Measurements from ENCODE around the gene PGAP6.
A peak's percentile ranks its signal among the peaks of the same experiment; 100 is the strongest.
"Not testable (repeated sequence)": the region's sequence is repeated elsewhere in the genome, so short reads cannot be mapped to it uniquely, and the experiment has no call there.

Gene PGAP6

GRCh38 chr16:391885-392335 is 10.1 kb upstream of the PGAP6 start:
- H3K4me3 ChIP-seq (ENCODE audit: low read length), result no peak overlapping the region
- peaks cover 7% of the 10 kb centered on the region for H3K36me3 ChIP-seq (ENCODE audit: control insufficient read depth, low read length)
- H3K9me2 ChIP-seq (replicated peaks; ENCODE audit: control insufficient read depth, low read length), result no peaks in the 10 kb centered on the region
- peaks cover 6% of the 10 kb centered on the region; the same call in 1 of the 2 replicates for H3K9me3 ChIP-seq (ENCODE audit: control insufficient read depth, insufficient read depth, low read length)
- TF ChIP-seq, protein P1, sequence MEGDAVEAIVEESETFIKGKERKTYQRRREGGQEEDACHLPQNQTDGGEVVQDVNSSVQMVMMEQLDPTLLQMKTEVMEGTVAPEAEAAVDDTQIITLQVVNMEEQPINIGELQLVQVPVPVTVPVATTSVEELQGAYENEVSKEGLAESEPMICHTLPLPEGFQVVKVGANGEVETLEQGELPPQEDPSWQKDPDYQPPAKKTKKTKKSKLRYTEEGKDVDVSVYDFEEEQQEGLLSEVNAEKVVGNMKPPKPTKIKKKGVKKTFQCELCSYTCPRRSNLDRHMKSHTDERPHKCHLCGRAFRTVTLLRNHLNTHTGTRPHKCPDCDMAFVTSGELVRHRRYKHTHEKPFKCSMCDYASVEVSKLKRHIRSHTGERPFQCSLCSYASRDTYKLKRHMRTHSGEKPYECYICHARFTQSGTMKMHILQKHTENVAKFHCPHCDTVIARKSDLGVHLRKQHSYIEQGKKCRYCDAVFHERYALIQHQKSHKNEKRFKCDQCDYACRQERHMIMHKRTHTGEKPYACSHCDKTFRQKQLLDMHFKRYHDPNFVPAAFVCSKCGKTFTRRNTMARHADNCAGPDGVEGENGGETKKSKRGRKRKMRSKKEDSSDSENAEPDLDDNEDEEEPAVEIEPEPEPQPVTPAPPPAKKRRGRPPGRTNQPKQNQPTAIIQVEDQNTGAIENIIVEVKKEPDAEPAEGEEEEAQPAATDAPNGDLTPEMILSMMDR (IDR thresholded peaks at IDR 0.05; ENCODE audit: low read depth, low read length, poor library complexity, severe bottlenecking), result peak; percentile 90
- TF ChIP-seq EZH2phosphoT487 (IDR thresholded peaks at IDR 0.05; ENCODE audit: borderline replicate concordance, low read length), result no peak
- no peak overlapping the region for H3K4me2 ChIP-seq (ENCODE audit: low read length)
- H3F3A ChIP-seq (ENCODE audit: control insufficient read depth, insufficient read depth), result peaks cover 13% of the 10 kb centered on the region
- H3K27me3 ChIP-seq (ENCODE audit: control insufficient read depth, low read length), result no peaks in the 10 kb centered on the region
- H3K27ac ChIP-seq (ENCODE audit: low read depth, low read length), result no peak overlapping the region
- H3K79me2 ChIP-seq (ENCODE audit: control insufficient read depth, low read length), result peaks cover 21% of the 10 kb centered on the region
- H4K20me1 ChIP-seq (ENCODE audit: control insufficient read depth, insufficient read depth, low read depth, low read length), result no peaks in the 10 kb centered on the region
- H3K4me1 ChIP-seq (ENCODE audit: control insufficient read depth, low read length), result peaks cover 19% of the 10 kb centered on the region

GRCh38 chr16:389352-389751 is 7.6 kb upstream of the PGAP6 start:
- H3K4me3 ChIP-seq (ENCODE audit: low read length), result no peak overlapping the region
- TF ChIP-seq EZH2phosphoT487 (IDR thresholded peaks at IDR 0.05; ENCODE audit: borderline replicate concordance, low read length), result no peak
- TF ChIP-seq, protein P1 (IDR thresholded peaks at IDR 0.05; ENCODE audit: low read depth, low read length, poor library complexity, severe bottlenecking), result no peak
- no peak overlapping the region for H3K27ac ChIP-seq (ENCODE audit: low read depth, low read length)
- no peak overlapping the region for H3K4me2 ChIP-seq (ENCODE audit: low read length)
- H3K4me1 ChIP-seq (ENCODE audit: control insufficient read depth, low read length), result peaks cover 9% of the 10 kb centered on the region
- H3K36me3 ChIP-seq (ENCODE audit: control insufficient read depth, low read length), result peaks cover 12% of the 10 kb centered on the region
- H4K20me1 ChIP-seq (ENCODE audit: control insufficient read depth, insufficient read depth, low read depth, low read length), result no peaks in the 10 kb centered on the region
- no peaks in the 10 kb centered on the region for H3K9me2 ChIP-seq (replicated peaks; ENCODE audit: control insufficient read depth, low read length)
- peaks cover 5% of the 10 kb centered on the region for H3K79me2 ChIP-seq (ENCODE audit: control insufficient read depth, low read length)
- peaks cover 6% of the 10 kb centered on the region; the same call in 1 of the 2 replicates for H3K9me3 ChIP-seq (ENCODE audit: control insufficient read depth, insufficient read depth, low read length)
- peaks cover 13% of the 10 kb centered on the region for H3F3A ChIP-seq (ENCODE audit: control insufficient read depth, insufficient read depth)
- H3K27me3 ChIP-seq (ENCODE audit: control insufficient read depth, low read length), result no peaks in the 10 kb centered on the region

GRCh38 chr16:387761-388666 is 6.2 kb upstream of the PGAP6 start:
- not testable (repeated sequence) for H3K4me3 ChIP-seq (ENCODE audit: low read length)

GRCh38 chr16:386641-387156 is 4.9 kb upstream of the PGAP6 start:
- TF ChIP-seq, protein P1 (IDR thresholded peaks at IDR 0.05; ENCODE audit: low read depth, low read length, poor library complexity, severe bottlenecking), result no peak
- TF ChIP-seq EZH2phosphoT487 (IDR thresholded peaks at IDR 0.05; ENCODE audit: borderline replicate concordance, low read length), result no peak
- H3K27ac ChIP-seq (ENCODE audit: low read depth, low read length), result no peak overlapping the region
- no peaks in the 10 kb centered on the region for H4K20me1 ChIP-seq (ENCODE audit: control insufficient read depth, insufficient read depth, low read depth, low read length)
- no peaks in the 10 kb centered on the region for H3K9me2 ChIP-seq (replicated peaks; ENCODE audit: control insufficient read depth, low read length)
- H3K4me2 ChIP-seq (ENCODE audit: low read length), result no peak overlapping the region
- no peaks in the 10 kb centered on the region for H3K9me3 ChIP-seq (ENCODE audit: control insufficient read depth, insufficient read depth, low read length)
- peaks cover 10% of the 10 kb centered on the region for H3K79me2 ChIP-seq (ENCODE audit: control insufficient read depth, low read length)
- H3K27me3 ChIP-seq (ENCODE audit: control insufficient read depth, low read length), result no peaks in the 10 kb centered on the region
- peaks cover 19% of the 10 kb centered on the region for H3K4me1 ChIP-seq (ENCODE audit: control insufficient read depth, low read length)
- H3K36me3 ChIP-seq (ENCODE audit: control insufficient read depth, low read length), result peaks cover 15% of the 10 kb centered on the region
- no peak overlapping the region for H3K4me3 ChIP-seq (ENCODE audit: low read length)
- H3F3A ChIP-seq (ENCODE audit: control insufficient read depth, insufficient read depth), result peaks cover 31% of the 10 kb centered on the region

More at GRCh38 chr16:387761-388666, 6.2 kb upstream of the PGAP6 start:
- not testable (repeated sequence) for H3K79me2 ChIP-seq (ENCODE audit: control insufficient read depth, low read length); H3K9me2 ChIP-seq (replicated peaks; ENCODE audit: control insufficient read depth, low read length); H3K27me3 ChIP-seq (ENCODE audit: control insufficient read depth, low read length); H3K9me3 ChIP-seq (ENCODE audit: control insufficient read depth, insufficient read depth, low read length); H3K4me2 ChIP-seq (ENCODE audit: low read length); H4K20me1 ChIP-seq (ENCODE audit: control insufficient read depth, insufficient read depth, low read depth, low read length); H3K27ac ChIP-seq (ENCODE audit: low read depth, low read length)
- Histone ChIP-seq H3K36me3 (ENCODE audit: control insufficient read depth, low read length) (peaks cover 17% of the 10 kb centered on the region), H3K4me1 (ENCODE audit: control insufficient read depth, low read length) (peaks cover 19% of the 10 kb centered on the region), H3F3A (ENCODE audit: control insufficient read depth, insufficient read depth) (peaks cover 25% of the 10 kb centered on the region)
